Choroid plexus epithelial cell (primary cell): ENCODE results near the gene DNTT.

ENCODE experiments used
- DNase-seq: peaks from one replicate; pipeline ENCODE4 v3.0.0-alpha.2; 2010; ENCODE audit warnings: low read depth
- H3K4me3 ChIP-seq: 2 replicates; pipeline ENCODE4 v1.5.1; 2011; ENCODE audit warnings: low read depth, mild to moderate bottlenecking, control low read depth, low read length, moderate library complexity
- TF ChIP-seq, protein P1 (sequence below): conservative IDR thresholded peaks from 2 replicates; pipeline ENCODE4 v1.5.1; 2011; ENCODE audit warnings: low read depth, mild to moderate bottlenecking, control low read depth, inconsistent platforms, low read length, moderate library complexity

Gene DNTT

GRCh38 chr10:96269438-96270300 lies 34.6 kb upstream of the DNTT start:
- TF ChIP-seq, protein P1, sequence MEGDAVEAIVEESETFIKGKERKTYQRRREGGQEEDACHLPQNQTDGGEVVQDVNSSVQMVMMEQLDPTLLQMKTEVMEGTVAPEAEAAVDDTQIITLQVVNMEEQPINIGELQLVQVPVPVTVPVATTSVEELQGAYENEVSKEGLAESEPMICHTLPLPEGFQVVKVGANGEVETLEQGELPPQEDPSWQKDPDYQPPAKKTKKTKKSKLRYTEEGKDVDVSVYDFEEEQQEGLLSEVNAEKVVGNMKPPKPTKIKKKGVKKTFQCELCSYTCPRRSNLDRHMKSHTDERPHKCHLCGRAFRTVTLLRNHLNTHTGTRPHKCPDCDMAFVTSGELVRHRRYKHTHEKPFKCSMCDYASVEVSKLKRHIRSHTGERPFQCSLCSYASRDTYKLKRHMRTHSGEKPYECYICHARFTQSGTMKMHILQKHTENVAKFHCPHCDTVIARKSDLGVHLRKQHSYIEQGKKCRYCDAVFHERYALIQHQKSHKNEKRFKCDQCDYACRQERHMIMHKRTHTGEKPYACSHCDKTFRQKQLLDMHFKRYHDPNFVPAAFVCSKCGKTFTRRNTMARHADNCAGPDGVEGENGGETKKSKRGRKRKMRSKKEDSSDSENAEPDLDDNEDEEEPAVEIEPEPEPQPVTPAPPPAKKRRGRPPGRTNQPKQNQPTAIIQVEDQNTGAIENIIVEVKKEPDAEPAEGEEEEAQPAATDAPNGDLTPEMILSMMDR = no peak
- no peak for DNase-seq
- H3K4me3 ChIP-seq = no peak overlapping the region

- TF ChIP-seq, protein P1 = no peak
- no peak overlapping the region for H3K4me3 ChIP-seq
- DNase-seq = no peak
These were observed 33.7 kb upstream of the DNTT start for GRCh38 chr10:96270571-96270970.

GRCh38 chr10:96271016-96271815 lies 33.0 kb upstream of the DNTT start, which contains the start of gene BLNK:
BLNK (minus strand) TSS chr10:96271569; CDS start chr10:96271398, 171 bp downstream.
- peak; percentile 50 for DNase-seq
- H3K4me3 ChIP-seq = no peak within 1 kb of the TSS

GRCh38 chr10:96272316-96273280 lies 31.6 kb upstream of the DNTT start:
- TF ChIP-seq, protein P1 = no peak
- H3K4me3 ChIP-seq = no peak overlapping the region
- DNase-seq = no peak

More at GRCh38 chr10:96271016-96271815, 33.0 kb upstream of the DNTT start, which contains the start of gene BLNK:
- TF ChIP-seq, protein P1 = no peak

- TF ChIP-seq, protein P1 = no peak
- H3K4me3 ChIP-seq = no peak overlapping the region
- DNase-seq = no peak
These were observed 28.4 kb upstream of the DNTT start for GRCh38 chr10:96275685-96276418.

DNA sequence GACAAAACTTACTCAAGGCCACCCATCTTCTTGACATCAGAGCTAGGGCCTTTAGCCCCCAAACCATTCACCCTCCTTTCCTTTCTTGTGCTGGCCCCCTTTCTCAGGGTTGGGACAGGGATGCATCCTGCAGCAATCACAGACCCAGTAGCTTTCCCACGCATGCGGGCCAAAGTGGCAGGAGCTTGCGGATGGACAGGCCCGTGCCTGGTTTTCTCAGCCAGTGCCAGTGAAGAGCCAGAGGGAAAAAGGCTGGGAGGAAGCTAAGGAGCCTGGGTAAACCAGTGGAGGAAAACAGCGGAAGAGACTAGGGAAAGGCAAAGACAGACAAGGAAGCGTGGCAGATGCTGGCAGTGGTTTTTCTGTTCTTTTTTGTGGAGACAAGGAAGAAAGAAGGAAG lies 27.8 kb upstream of the DNTT start:
- TF ChIP-seq, protein P1 = no peak
- DNase-seq = no peak
- no peak overlapping the region for H3K4me3 ChIP-seq
